ENCODE data around the gene LGALS9B.
"Not testable (repeated sequence)": the region's sequence is repeated elsewhere in the genome, so short reads cannot be mapped to it uniquely, and the experiment has no call there.

LGALS9B gene

DNA sequence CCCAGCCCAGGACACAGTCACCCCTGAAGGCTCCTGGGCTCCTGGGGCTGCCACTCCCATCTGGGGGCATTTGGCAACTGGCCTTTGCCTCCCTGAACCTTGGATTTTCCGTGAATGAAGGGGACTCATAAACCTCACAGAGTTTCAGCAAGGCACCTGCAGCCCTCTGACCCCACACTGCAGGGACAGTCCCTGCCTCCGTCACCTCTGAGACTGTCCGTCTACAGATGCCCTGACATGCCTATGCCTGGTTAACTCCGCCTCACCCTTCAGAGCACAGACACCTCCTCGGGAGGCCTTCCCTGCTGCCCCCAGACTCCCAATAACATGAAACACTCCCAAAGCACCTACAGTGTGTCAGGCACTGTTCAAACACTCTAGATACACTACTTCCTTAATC, 786 bp downstream of the LGALS9B start:
- DNase-seq = not testable (repeated sequence)

DNA sequence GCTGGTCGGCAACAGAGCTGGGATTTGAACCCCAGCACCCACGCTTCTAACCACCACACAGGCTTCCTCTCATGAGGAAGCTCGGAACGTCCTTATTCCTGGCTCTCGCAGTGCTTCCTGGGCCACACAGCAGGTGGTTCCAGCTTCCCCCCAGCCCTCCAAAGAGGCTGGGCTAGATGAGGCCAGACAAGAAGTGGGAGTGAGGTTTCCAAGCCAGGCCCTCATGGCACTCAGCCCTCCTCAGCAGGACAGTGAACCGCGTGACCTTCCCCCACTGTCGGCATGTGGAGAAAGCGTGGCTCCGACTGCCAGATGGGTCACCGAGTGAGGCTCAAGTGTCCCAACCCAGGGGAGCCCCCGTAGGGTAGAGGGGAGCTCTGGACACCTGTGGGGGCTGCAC, 1.8 kb downstream of the LGALS9B start:
- DNase-seq = not testable (repeated sequence)

DNA sequence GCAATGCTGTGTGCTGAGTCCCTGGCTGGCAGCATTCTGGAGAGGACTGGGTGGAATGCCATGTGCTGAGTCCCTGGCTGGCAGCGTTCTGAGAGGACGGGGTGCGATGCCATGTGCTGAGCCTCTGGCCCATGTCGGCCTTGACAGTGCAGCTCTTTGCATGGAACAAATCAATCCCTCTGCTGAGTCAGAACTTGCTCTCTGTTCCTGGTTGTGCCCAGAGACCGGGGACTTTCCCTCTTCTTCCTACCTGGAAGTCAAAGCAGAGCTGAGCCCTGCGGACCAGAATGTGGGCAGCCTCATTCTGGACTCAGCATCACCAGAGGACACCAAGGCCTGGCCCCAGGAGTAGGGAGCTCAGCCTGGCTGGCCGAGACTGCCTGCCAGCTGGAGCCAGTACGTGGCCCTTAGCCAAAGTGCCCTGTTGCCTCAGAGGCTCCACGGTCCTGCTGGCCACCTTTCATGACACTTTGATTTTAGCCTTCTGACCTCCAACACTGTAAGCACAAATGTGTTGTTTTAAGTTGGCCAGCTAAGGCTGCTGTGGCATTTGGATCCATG, 2.4 kb downstream of the LGALS9B start:
- not testable (repeated sequence) for DNase-seq

DNA sequence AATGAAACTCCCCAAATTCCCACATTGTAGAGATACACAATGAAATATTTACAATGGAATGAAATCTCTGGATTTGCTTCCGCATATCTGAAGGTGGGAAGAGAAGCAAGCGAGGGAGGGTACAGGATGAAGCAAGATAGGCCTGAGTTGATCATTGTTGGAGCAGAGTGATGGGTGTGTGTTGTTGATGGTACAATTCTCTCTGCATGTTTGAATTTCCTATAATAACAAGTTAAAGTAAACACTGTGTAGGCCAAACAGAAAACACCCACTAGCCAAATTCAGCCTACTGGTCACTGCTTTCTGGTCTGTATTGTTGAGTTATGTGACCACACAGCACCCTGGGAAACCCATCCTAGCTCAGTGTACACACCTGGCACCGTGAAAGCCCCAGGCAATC, 5.2 kb downstream of the LGALS9B start:
- DNase-seq = not testable (repeated sequence)

DNA sequence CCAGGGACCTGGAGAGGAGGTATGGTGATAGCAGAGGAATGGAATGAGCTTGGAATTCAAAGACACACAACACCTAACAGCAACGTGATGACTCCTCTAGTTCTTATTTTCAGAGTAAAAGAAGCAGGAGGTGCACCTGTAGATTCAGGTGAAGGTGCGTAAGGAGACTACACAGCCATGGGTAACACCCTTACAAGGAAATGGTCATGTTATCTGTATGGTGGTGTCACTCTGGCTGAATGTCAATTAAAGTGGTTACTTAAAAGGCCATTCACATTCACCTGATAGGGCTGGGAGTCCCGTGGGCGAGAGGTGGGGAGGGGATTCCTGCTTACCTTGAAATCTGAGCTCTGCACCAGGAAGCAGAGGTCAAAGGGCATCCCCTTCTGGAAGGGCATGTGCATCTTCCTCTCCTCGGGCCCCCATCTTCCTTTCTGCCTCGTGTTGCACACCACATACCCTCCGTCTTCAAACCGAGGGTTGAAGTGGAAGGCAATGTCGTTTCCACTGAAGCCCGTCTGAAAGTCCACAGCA, 9.4 kb downstream of the LGALS9B start:
- not testable (repeated sequence) for DNase-seq

DNA sequence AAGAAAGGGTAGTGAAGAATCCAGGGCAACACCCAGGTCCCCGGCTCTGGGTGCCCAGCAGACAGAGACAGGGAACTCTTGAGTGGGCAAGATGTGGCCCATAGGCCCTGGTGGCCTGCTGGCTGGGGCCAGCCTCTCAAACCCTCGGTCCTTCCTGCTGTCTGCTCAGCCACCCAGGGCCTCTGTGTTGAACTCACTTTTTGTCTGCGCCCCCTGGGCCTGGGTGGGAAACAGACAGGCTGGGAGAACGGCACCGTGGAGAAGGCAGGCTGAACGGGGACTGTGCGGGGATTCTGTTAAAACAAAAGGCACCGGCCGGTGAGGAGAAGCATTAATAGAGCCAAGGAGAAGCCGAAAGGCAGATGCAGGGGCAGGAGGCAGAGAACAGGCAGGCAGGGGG, 12.2 kb downstream of the LGALS9B start:
- not testable (repeated sequence) for DNase-seq

DNA sequence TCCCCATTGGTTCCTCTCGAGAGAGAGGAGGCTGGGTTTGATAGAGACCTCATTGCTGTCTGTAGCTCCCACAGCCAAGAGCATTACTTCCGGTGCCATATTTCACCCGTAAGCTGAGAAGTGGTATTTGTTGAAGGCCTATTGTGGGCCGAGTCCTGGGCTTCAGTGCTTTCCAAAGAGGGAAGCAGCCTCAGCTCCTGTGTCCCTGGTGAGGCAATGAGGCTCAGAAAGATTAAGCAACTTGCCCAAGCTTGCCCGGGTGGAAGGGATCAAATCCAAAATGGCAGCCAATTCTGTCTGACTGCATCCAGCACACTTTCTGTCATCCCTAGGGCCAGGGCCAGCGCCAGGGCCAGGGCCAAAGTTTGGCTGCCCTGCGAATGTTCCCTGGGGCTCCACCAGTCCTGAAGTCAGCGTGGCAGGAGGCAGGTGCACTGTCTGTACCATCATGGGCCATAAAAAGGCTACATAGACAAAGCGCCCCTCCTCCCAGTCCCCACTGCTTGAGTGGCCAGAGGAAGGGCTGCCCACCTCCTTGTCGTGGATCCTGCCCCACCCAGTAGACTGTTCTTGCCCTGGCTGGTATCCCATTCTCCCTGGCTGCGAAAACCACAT, 13.4 kb downstream of the LGALS9B start:
- DNase-seq = not testable (repeated sequence)

DNA sequence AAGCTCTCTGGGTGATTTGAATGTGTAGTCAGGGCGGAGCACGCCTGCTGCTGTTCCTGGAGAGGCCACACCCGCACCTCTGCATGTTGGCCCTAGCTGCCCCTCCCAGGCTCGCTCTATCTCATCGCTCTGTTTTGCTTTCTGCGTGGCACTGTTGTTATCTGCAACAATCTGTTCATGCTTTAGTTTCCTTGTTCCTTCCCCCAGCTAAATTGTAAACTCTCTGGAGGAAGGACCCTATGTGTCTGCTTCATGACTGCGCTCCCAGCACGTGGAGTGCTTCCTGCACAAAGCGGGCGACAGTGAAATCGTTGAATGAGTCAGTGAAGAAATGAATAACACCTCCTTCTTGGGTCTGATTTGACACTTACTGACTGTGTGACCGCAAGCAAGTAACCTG, 16.5 kb downstream of the LGALS9B start:
- not testable (repeated sequence) for DNase-seq

DNA sequence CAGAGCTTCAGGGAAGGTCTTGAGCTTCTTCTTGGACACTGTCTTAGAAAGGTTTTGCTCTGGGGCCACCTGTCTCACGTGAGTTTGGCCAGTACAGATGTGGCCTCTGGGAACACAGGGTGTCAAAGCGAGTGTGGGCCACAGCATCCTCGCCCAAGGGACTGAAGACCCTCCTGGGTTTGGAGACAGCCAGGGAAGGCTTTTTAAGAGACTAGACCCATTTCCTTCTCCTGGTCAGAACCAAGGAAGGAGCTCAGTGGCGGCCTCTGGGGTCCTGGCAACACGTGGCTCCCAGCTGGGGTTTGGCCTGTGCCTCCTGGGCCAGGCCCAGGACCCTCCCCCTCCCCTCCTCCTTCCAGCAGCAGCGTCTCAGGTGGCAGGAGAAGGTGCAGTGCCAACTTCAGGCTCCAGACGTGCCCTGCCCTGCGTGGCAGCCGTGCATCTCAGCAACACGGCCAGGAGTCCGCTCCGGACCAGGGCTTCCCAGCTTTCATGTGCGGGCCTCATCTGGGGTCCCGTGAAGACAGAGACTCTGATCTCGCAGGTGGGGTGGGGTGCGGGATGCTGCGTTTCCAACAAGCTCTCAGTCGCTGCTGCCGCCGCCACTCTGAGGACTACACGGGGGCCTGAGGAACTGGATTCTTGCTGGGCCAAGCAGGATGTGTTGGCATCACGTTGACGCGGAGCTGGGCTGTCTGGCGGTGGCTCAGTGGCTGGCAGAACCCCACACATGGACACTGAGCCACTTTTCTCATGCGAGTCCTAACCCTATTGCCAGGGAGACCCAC, 19.6 kb downstream of the LGALS9B start:
- DNase-seq = not testable (repeated sequence)

DNA sequence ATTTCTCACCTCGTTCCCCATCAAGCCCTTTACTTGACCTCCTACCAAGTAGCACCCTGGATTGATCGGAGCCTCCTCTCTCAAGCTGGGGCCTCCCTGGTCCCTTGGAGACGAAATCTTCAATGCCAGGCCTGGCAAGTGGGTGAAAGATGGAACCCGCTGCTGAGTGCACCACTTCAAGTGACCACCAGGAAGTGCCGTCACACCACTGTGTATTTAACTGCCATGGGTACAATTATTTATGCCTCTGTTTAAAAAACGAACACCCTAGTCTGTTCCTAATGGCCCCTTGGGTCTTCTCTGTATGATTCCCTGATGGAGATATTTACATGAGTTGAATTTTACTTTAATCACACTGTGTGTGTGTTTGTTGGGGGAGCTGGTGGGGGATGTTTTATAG, 20.4 kb downstream of the LGALS9B start:
- DNase-seq = not testable (repeated sequence)

DNA sequence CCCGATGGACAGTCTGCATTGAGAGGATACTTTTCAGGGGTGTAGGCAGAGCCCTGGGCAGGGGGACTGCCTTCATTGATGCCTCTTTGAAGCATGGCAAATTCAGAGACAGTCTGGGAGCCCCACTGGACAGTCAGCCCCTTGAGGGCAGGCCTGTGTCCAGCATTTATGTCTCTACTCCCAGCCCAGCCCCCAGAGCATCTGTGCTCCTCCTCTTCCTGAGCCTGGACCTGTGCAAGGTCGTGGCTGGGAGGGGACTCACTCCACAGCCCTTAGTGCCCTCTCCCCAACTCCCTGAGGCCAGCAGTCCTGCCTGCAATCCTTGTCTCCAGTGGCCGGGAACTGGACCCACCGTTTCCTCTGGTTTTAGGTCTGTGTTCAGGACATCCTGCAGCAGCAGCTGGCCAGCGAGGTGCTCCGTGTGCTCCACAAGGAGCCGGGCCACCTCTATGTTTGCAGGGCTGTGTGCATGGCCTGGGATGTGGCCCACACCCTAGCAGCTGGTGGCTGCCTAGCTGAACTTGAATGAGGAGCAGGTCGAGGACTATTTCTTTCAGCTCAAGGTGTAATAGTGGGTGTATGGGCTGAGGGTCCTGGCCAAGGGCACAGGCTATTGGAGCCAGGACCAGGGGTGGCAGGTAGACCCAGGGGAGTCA, 22.6 kb downstream of the LGALS9B start:
- DNase-seq = not testable (repeated sequence)

DNA sequence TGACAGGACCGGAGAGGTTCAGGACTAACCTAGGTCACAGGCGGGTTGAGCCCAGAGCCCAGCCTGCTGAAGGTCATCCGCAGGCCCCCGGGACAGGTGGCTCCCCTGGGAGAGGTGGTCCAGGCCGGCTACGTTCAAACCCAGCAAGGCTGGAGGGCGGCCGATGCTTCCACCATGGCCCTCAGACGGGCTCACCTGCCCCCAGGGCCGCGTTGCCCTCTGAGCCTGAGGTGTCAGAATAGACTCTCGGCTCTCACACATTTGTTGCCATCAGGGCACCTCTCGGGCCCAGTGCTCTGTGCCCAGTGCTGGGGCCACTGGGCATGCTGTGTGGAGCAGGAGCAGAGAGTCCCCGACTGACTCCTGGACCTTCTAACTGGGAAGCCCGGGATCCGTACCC, 23.2 kb downstream of the LGALS9B start:
- DNase-seq = not testable (repeated sequence)

DNA sequence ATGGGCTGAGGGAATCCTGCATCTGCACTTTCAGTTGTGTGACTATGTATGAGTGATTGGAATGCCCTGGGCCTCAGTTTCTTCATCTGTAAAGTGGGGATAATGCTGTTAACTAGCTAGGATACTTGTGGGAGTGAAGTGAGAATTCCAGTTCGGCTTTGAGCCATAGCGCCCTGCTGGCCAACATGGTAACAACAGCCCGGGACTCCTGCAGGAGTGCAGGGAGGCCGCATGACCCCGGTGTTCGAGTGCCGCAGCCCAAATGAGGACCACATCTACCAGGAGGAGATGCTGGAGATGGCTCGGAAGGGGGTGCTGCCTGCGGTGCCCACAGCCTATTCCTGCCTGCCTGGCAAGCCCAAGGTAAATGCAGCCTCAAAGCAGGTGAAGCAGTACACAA, 23.7 kb downstream of the LGALS9B start:
- not testable (repeated sequence) for DNase-seq

DNA sequence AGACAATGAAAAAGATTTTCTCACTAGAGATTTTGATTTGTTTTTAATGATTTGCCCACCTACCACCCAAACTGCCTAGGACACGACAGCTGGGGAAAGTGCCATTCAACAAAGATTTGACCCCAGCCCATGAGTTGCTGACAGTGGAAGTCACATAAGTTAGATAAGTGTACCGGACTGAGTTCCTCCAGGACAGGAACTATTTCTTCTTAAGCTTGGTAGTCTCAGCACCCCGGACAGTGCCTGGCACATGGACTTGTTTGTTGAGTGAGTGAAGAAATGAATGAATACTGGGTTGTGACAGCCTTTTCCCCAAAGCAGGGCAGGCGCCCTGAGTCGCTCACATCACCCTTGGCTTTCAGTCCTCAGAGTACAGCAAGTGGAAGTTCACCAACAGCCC, 26.7 kb downstream of the LGALS9B start:
- not testable (repeated sequence) for DNase-seq

DNA sequence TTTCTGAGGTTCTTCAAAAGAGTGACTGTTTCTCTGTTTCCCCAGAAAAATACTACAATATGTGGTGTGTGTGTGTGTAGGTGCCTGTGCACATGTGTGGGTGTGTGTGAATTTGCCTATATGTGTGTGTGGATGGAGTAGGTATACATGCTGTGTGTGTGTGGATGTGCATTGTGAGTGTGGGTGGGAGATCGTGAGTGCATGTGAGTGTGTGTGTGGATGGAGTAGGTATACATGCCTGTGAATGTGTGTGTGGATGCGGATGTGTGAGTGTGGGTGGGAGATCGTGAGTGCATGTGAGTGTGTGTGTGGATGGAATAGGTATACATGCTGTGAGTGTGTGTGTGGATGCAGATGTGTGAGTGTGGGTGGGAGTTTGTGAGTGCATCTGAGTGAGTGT, 32.2 kb downstream of the LGALS9B start:
- DNase-seq = not testable (repeated sequence)

DNA sequence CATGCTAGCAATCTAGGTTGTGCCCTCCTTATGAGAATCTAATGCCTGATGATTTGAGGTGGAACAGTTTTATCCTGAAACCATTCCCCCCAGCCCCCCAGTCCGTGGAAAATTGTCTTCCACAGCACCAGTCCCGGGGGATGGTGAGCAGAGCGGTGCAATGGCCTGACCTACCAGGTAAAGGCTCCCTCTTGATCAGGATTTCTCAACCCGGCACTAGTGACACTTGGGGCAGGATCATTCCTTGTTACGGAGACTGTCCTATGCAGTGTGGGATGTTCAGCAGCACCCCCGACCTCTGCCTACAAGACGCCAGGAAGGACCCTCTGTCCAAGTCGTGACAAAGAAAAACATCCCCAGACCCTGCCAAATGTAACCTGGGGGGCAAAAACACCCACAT, 34.0 kb downstream of the LGALS9B start:
- not testable (repeated sequence) for DNase-seq

DNA sequence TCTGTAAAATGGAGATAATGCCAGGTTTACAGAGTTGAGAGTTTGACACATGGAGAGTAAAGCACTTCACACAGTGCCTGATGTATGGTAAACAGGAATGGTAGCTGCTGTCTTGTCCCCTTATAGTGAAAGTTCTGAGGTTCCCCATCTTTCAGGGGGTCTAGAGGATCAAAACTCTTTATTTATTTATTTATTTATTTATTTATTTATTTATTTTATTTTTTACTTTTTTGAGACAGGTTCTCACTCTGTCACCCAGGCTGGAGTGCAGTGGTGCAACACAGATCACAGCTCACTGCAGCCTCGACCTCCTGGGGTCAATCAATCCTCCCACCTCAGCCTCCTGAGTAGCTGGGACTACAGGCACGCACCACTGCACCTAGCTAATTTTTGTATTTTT, 40.1 kb downstream of the LGALS9B start:
- not testable (repeated sequence) for DNase-seq

DNA sequence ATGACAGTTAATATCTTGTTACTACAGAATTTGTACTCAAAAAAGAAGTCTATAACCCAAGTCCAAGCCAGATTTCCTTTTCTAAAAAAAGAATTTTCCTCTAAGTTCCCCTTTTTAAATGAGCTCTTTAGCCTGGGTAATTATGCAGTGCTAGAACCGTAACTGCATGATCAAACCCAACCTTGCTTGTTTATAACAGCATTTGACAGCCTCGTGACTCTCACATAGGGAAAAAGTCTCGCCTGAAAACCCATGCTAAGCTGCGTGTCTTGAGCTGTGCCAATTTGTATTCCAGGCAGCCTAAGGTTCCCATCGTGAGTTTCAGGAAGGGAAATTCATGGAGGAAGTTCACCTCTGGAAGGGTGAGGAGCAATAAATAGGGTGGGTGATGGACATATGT, 44.5 kb downstream of the LGALS9B start:
- not testable (repeated sequence) for DNase-seq

DNA sequence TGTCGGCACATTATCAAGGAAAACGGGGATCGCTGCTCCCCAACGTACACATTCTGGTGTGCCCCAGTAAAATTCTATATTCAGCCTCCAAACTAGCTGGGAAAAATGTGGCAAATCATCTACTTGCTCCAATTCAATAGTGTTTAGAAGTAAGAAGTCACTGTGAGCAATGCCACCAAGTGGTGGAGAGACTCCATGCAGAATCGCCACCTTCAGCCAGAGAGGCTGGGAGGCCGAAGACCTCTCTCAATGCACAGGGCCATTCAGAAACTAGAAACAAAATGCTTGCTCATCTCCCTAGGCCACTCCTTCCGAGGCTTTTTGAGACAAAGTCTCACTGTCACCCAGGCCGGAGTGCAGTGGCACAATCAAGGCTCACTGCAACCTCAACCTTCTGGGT, 48.5 kb downstream of the LGALS9B start:
- not testable (repeated sequence) for DNase-seq

DNA sequence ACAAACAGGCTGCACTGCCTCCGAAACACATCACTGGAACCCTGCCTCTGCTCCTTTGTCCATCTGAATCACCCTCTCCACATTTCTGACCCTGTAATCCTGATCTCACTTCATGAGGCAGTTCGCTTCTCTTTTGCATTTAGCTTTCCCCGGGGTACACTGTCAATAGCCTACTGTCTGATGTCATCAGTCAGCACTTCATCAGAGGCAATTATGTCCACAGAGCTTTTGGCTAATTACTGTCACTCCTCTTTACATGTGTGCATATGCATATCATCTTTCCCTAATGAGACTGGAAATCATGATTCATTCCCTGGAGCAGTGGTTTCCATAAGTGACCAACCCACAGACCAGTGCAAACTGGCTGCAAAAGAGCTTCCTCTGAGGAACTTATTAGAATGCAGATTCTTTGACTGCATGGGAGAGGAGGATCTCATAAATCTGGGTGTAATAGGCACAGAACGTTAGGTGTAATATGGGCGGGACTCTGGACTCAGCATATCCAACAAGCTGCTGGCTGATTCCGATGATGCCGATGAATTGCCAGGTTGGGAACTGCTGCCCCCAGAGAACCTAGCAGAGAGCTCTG, 49.8 kb downstream of the LGALS9B start:
- not testable (repeated sequence) for DNase-seq

DNA sequence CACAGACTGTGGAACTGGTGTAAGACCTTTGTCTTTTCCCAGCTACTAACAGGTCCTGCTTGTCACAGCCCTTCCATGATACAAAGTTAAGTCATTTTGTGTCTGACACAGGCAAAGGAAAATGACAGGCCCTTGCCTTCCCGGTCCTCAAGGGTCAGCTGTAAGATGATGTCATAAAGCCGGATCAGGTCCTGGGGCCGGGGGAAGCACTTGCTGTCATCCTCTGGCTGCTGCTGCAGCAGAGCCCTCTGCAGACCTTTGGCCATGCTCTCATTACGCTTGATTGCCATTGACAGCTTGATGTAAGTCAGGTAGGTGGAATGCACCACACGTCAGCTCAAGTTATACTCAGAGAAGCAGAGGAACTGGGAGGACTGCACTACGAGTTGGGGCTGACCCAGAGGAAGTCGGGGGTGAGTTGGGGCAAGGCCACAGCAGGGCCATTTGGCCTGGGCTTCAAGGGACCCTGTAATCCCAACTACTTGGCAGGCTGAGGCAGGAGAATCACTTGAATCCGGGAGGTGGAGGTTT, 50.9 kb downstream of the LGALS9B start:
- DNase-seq = not testable (repeated sequence)

DNA sequence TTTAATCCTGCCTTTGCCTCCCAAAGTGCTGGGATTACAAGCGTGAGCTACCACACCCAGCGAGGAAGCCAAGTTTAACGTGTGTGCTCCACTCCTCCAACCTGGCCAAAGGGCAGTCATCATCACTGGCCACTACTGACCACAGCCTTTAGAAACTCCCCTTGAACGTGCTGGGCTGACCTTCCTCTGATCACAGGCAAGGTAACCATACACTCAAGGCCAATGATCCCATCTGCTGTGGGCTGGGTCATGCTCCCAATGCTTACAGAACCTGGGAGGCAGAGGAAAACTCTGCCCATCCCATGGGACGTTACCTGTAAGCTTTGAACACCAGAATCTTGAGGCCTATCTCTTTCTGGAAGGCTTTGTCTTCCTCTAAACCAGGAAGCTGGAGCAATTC, 51.9 kb downstream of the LGALS9B start:
- DNase-seq = not testable (repeated sequence)

Measured in NCI-H1048 (cell line).